ENCODE results near the gene STAM. TPM values are rescaled to one million over a fixed set of nuclear protein-coding genes. Genes with fewer than 3 reads are reported as not detected.

Gene STAM
- total RNA-seq, 1 donor from 2014 or later = 29.0 TPM

- DNase-seq (ENCODE audit: low read depth, low spot score) = no peak
- H3K27me3 Mint-ChIP-seq (ENCODE audit: low read depth) = no peaks in the 10 kb centered on the region
- peak overlapping the region; percentile 18 for H3K4me3 Mint-ChIP-seq
- H3K4me1 Mint-ChIP-seq = peaks cover 47% of the 10 kb centered on the region
- no peak overlapping the region for H3K27ac Mint-ChIP-seq (ENCODE audit: unreplicated experiment)
- H3K36me3 Mint-ChIP-seq (ENCODE audit: low read depth) = peaks cover 14% of the 10 kb centered on the region
- peaks cover 2% of the 10 kb centered on the region for H3K9me3 Mint-ChIP-seq
- TF ChIP-seq, protein P1, sequence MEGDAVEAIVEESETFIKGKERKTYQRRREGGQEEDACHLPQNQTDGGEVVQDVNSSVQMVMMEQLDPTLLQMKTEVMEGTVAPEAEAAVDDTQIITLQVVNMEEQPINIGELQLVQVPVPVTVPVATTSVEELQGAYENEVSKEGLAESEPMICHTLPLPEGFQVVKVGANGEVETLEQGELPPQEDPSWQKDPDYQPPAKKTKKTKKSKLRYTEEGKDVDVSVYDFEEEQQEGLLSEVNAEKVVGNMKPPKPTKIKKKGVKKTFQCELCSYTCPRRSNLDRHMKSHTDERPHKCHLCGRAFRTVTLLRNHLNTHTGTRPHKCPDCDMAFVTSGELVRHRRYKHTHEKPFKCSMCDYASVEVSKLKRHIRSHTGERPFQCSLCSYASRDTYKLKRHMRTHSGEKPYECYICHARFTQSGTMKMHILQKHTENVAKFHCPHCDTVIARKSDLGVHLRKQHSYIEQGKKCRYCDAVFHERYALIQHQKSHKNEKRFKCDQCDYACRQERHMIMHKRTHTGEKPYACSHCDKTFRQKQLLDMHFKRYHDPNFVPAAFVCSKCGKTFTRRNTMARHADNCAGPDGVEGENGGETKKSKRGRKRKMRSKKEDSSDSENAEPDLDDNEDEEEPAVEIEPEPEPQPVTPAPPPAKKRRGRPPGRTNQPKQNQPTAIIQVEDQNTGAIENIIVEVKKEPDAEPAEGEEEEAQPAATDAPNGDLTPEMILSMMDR (conservative IDR thresholded peaks at IDR 0.05) = no peak
These were observed 4.5 kb downstream of the STAM start for GRCh38 chr10:17648243-17649035.

DNA sequence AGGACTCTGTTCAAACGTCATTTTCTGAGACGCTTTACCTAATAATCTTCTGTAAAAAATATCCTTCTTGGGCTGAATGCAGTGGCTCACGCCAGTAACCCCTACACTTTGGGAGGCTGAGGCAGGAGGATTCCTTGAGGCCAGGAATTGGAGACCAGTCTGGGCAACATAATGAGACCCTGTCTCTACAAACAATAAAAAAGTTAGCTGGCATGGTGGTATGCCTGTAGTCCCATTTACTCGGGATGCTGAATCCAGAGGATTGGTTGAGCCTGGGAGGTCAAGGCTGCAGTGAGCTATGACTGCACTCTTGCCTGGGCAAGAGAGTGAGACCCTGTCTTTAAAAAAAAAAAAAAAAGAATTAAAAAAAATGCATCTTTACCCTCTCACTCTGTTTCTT is 5.1 kb downstream of the STAM start:
- H3K36me3 Mint-ChIP-seq (ENCODE audit: low read depth) = peaks cover 19% of the 10 kb centered on the region
- peaks cover 5% of the 10 kb centered on the region for H3K9me3 Mint-ChIP-seq
- TF ChIP-seq, protein P1 (conservative IDR thresholded peaks at IDR 0.05) = no peak
- peaks cover 47% of the 10 kb centered on the region for H3K4me1 Mint-ChIP-seq
- H3K27me3 Mint-ChIP-seq (ENCODE audit: low read depth) = no peaks in the 10 kb centered on the region
- DNase-seq (ENCODE audit: low read depth, low spot score) = no peak
- peak overlapping the region; percentile 33 for H3K4me3 Mint-ChIP-seq
- H3K27ac Mint-ChIP-seq (ENCODE audit: unreplicated experiment) = no peak overlapping the region

GRCh38 chr10:17649836-17650235 is 5.9 kb downstream of the STAM start:
- H3K36me3 Mint-ChIP-seq (ENCODE audit: low read depth) = peaks cover 21% of the 10 kb centered on the region
- DNase-seq (ENCODE audit: low read depth, low spot score) = no peak
- TF ChIP-seq, protein P1 (conservative IDR thresholded peaks at IDR 0.05) = no peak
- H3K27me3 Mint-ChIP-seq (ENCODE audit: low read depth) = no peaks in the 10 kb centered on the region
- peaks cover 40% of the 10 kb centered on the region for H3K4me1 Mint-ChIP-seq
- peaks cover 7% of the 10 kb centered on the region for H3K9me3 Mint-ChIP-seq
- no peak overlapping the region for H3K4me3 Mint-ChIP-seq
- no peak overlapping the region for H3K27ac Mint-ChIP-seq (ENCODE audit: unreplicated experiment)

DNA sequence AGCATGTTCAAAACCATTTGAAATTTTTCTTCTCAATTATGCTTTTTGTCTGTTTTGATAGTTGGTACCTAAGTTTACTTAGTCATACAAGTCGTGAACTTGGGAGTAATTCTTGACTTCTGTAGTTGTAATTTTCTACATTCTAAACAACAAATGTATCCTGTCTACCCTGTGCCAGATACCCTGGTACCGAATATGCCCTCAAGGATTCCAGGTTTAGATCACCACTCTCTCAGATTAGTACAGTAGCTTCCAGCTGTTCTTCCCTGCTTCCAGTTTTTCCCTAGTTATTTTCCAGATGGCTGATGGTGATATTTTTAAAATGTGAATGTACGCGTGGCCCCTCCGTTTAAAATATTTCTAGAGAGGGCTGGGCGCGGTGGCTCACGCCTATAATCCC is 6.5 kb downstream of the STAM start:
- Mint-ChIP-seq H3K4me1 (peaks cover 35% of the 10 kb centered on the region), H3K36me3 (ENCODE audit: low read depth) (peaks cover 24% of the 10 kb centered on the region), H3K4me3 (peak overlapping the region; percentile 43), H3K27me3 (ENCODE audit: low read depth) (no peaks in the 10 kb centered on the region), H3K27ac (ENCODE audit: unreplicated experiment) (peak overlapping the region; percentile 91), H3K9me3 (peaks cover 7% of the 10 kb centered on the region)
- TF ChIP-seq, protein P1 (conservative IDR thresholded peaks at IDR 0.05) = no peak
- DNase-seq (ENCODE audit: low read depth, low spot score) = no peak

DNA sequence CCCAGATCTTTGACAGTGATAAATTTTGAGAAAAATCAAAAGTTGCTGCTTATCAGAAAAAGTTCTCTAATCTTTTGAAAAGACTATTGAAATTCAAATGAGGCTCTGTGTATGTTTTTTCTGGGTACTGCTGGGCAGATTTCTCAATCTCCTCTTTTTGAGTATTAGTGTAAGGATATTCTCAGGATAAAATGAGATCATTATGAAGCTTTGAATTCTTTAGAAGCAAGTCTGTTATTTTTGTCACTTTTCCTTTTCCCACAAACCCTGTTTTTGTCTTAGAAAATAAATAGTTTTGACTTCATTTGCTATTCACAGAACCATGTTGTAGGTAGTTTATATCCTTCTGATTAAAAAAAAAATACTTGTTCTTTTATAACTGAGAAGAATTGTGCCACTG is 7.9 kb downstream of the STAM start:
- H3K4me3 Mint-ChIP-seq = no peak overlapping the region
- H3K4me1 Mint-ChIP-seq = peaks cover 25% of the 10 kb centered on the region
- H3K36me3 Mint-ChIP-seq (ENCODE audit: low read depth) = peaks cover 30% of the 10 kb centered on the region
- TF ChIP-seq, protein P1 (conservative IDR thresholded peaks at IDR 0.05) = no peak
- H3K27me3 Mint-ChIP-seq (ENCODE audit: low read depth) = no peaks in the 10 kb centered on the region
- no peak overlapping the region for H3K27ac Mint-ChIP-seq (ENCODE audit: unreplicated experiment)
- H3K9me3 Mint-ChIP-seq = peaks cover 11% of the 10 kb centered on the region
- no peak for DNase-seq (ENCODE audit: low read depth, low spot score)
